PFSK-1 (cell line): ENCODE measurements around the gene DNM3.

Experiments
- FOXP2 ChIP-seq: optimal IDR thresholded peaks from 2 replicates; pipeline ENCODE3; 2011; ENCODE audit warnings: borderline replicate concordance, control low read depth, inconsistent platforms; ENCODE audit not compliant: insufficient read depth; ENCODE audit errors: extremely low read length, extremely low read depth
- POLR2AphosphoS5 ChIP-seq: IDR thresholded peaks from 2 replicates; pipeline ENCODE4 v1.6.1; 2012; ENCODE audit warnings: low read depth, mild to moderate bottlenecking, control low read depth, low read length, moderate library complexity
- SIN3A ChIP-seq: IDR thresholded peaks from 2 replicates; pipeline ENCODE4 v1.6.1; 2012; ENCODE audit warnings: mild to moderate bottlenecking, low read length, moderate library complexity, borderline replicate concordance; ENCODE audit not compliant: insufficient read depth
- TAF1 ChIP-seq: IDR thresholded peaks from 2 replicates; pipeline ENCODE4 v1.6.1; 2012; ENCODE audit warnings: low read length, control low read depth, borderline replicate concordance; ENCODE audit not compliant: insufficient read depth
- TF ChIP-seq, protein P1 (sequence below), 2 experiments: IDR thresholded peaks; 2 replicates each; pipeline versions ENCODE4 v1.6.1 to v1.8.0; 2011 to 2012; ENCODE audit warnings: low read depth in 2 of 2, low read length in 2 of 2, control low read depth in 1 of 2, inconsistent platforms in 1 of 2, mild to moderate bottlenecking in 1 of 2, moderate library complexity in 1 of 2; ENCODE audit not compliant: insufficient read depth in 1 of 2

The DNM3 gene

DNA sequence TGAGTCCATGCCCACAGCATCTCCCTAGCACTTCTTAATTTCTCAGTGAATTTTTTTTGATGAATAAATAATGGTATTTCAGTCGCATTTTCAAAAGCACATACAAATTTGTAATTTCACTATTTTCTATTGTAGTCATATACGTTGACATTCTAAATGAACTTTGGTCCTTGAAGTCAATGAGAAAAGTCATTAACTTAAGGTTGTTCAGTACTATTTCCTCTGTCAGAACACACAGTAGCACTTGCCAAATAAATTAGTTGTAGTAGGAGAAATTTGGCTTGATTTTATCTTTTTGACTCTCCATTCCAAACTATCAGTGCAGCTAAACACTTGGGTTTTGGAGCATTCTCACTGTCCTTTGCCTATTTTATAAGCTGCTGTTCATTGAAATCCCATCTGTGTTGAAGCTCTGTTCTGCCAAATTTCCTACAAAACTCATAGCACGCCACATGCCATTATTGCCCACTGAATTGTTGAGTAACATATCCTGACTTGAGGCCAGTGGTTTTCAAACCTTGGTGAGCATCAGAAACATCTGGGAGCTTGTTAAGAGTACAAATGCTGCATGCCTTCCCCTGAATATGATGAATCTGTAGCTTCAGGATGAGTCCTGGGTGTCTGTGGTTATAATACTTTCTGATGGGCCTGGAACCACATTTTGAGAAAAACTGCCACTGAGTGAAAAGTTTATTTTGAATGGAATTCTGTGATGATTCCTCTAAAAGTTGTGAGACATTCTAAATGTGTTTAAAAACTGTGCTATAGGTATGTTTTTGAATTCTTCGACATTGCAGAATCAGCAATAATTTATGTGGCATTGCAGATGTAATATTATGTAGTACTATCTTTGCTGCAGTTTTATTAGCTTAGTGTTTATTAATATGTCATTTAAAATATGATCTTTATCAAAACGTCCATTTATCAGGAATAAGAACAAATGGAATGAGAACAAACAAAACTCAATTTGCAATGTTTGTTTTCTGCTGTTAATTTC is 78.9 kb downstream of the DNM3 start:
- TF ChIP-seq, protein P1, sequence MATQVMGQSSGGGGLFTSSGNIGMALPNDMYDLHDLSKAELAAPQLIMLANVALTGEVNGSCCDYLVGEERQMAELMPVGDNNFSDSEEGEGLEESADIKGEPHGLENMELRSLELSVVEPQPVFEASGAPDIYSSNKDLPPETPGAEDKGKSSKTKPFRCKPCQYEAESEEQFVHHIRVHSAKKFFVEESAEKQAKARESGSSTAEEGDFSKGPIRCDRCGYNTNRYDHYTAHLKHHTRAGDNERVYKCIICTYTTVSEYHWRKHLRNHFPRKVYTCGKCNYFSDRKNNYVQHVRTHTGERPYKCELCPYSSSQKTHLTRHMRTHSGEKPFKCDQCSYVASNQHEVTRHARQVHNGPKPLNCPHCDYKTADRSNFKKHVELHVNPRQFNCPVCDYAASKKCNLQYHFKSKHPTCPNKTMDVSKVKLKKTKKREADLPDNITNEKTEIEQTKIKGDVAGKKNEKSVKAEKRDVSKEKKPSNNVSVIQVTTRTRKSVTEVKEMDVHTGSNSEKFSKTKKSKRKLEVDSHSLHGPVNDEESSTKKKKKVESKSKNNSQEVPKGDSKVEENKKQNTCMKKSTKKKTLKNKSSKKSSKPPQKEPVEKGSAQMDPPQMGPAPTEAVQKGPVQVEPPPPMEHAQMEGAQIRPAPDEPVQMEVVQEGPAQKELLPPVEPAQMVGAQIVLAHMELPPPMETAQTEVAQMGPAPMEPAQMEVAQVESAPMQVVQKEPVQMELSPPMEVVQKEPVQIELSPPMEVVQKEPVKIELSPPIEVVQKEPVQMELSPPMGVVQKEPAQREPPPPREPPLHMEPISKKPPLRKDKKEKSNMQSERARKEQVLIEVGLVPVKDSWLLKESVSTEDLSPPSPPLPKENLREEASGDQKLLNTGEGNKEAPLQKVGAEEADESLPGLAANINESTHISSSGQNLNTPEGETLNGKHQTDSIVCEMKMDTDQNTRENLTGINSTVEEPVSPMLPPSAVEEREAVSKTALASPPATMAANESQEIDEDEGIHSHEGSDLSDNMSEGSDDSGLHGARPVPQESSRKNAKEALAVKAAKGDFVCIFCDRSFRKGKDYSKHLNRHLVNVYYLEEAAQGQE (IDR thresholded peaks at IDR 0.05; ENCODE audit: insufficient read depth in 1 of 2, low read depth in 2 of 2, low read length in 2 of 2): no peak
- TF ChIP-seq SIN3A: no peak
- TF ChIP-seq FOXP2: no peak
- no peak for TF ChIP-seq TAF1
- no peak for TF ChIP-seq POLR2AphosphoS5

DNA sequence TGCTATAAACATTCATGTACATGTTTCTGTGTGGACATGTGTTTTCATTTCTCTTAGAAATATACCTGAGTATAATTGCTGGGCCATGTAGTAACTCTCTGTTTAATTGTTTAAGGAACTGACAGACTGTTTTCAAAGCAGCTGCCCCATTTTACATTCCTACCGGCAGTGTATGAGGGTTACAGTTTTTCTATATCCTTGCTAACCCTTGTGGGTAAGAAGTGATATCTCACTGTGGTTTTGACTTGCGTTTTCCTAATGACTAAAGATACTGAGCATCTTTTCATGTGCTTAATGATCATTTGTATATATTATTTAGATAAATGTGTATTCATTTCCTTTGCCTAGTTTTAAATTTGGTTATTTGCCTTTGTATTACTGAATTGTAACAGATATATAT is 81.7 kb downstream of the DNM3 start:
- TF ChIP-seq SIN3A (no peak), POLR2AphosphoS5 (no peak), TAF1 (no peak), FOXP2 (no peak)
- TF ChIP-seq, protein P1 (IDR thresholded peaks at IDR 0.05; ENCODE audit: insufficient read depth in 1 of 2, low read depth in 2 of 2, low read length in 2 of 2): no peak

DNA sequence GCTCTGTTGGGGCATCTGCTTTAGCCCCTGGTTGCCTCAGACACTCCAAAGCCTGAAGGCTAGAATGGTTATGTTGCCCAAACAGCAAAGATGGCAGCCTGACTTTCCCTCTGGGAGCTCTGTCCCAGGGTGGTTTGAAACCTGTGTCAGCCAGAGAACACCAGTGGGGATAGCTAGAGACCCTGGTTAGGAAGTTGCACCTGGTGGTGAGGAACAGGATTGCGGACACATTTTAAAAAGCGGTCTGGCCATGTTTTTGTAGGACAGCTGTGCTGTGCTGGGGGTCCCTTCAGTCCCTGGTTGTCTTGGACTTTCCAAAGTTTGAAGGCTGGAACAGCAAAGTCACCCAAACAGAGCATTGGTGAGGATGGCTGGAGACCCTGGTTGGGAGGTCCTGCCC is 87.8 kb downstream of the DNM3 start:
- no peak for TF ChIP-seq FOXP2
- TF ChIP-seq SIN3A: no peak

DNA sequence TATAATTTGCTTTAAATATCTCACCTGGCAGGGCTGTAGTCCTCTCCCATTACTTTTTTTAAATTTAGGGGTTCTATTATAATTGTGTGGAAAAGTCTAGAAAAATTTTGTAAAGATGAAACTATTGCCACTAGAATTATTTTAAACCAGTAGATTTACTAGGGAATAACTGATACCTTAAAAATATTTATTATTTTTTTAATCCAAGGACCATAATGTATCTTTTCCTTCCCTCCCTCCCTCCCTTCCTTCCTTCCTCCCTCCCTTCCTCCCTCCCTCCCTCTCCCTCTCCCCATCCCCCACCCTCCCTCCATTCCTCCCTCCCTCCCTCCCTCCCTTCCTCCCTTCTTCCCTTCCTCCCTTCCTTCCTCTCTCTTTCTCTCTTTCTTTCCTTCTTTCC is 90.5 kb downstream of the DNM3 start:
- TF ChIP-seq FOXP2 (no peak), SIN3A (no peak)

DNA sequence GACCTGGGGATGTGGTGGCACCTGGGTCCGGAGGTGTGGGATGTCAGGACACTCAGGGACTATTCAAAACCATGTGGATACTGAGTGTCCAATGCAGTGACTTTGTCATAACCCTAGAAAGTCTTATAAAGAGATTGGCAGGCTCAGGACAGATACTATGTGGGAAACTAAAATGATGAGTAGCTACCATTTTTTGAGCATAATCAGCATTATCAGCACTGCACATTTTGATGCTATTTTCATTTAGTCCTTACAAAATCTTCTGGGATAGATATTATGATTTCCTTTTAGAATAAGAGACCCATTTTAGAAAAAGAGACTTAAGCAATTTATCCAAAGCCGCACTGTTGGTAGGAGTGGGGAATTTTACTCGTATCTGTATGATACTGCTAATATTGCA is 93.4 kb downstream of the DNM3 start:
- TF ChIP-seq FOXP2: no peak
- no peak for TF ChIP-seq TAF1
- TF ChIP-seq POLR2AphosphoS5: no peak
- TF ChIP-seq, protein P1 (IDR thresholded peaks at IDR 0.05; ENCODE audit: insufficient read depth in 1 of 2, low read depth in 2 of 2, low read length in 2 of 2): no peak
- no peak for TF ChIP-seq SIN3A

DNA sequence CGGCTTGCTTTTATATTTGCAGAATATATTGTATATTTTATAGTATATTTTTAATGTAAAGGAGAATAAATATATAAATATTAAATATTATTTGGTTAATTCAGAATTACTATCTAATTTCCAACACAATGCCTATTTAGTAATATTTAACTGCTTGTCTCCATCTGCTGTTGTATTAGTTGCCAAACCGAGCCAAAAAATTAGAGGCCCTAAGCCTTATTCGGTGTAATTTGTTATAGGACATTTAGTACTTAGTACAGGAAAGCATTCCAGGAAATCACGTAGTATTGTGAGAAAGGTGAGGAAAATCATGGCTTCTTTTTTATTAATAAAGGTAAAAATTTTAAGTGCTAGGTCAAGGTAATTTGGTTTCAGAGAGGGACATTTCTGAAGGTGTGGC is 93.8 kb downstream of the DNM3 start:
- TF ChIP-seq POLR2AphosphoS5 (no peak), SIN3A (no peak), FOXP2 (no peak), TAF1 (no peak)
- TF ChIP-seq, protein P1 (IDR thresholded peaks at IDR 0.05; ENCODE audit: insufficient read depth in 1 of 2, low read depth in 2 of 2, low read length in 2 of 2): no peak
